Measurements from ENCODE around the gene RPL13. TPM values are rescaled to one million over a fixed set of nuclear protein-coding genes. Genes with fewer than 3 reads are reported as not detected.

The RPL13 gene
- total and polyA plus RNA-seq, 9 of the 15 experiments (the other 6 are each of a cell fraction or from before 2014, with no cell fraction given), result 227 to 6,042 (median 1,633) TPM

GRCh38 chr16:89574681-89575246, 14.3 kb downstream of the RPL13 start (continued):
- TF ChIP-seq GATA2 (CRISPR knock-in tag; IDR thresholded peaks at IDR 0.05), result no peak
- TF ChIP-seq LARP7 (IDR thresholded peaks at IDR 0.05), result no peak
- TF ChIP-seq KDM4B (IDR thresholded peaks at IDR 0.05; ENCODE audit: borderline replicate concordance in 2 of 2, low read depth in 1 of 2), result 0 out of 4 replicates have a peak, but pooled peaks of 1 of the 2 experiments have one; percentile 45
- TF ChIP-seq ZBTB9 (CRISPR knock-in tag; IDR thresholded peaks at IDR 0.05), result no peak
- TF ChIP-seq COPS2 (conservative IDR thresholded peaks at IDR 0.05), result no peak
- TF ChIP-seq ZNF263 (CRISPR knock-in tag; IDR thresholded peaks at IDR 0.05; ENCODE audit: borderline replicate concordance), result peak; percentile 60; the same call in 1 of the 2 replicates
- no peak for TF ChIP-seq ZBTB43 (CRISPR knock-in tag; IDR thresholded peaks at IDR 0.05)
- TF ChIP-seq CBFB (CRISPR knock-in tag; IDR thresholded peaks at IDR 0.05), result no peak
- TF ChIP-seq ARID2 (IDR thresholded peaks at IDR 0.05), result no peak
- no peak for TF ChIP-seq ZNF561 (CRISPR knock-in tag; conservative IDR thresholded peaks at IDR 0.05)
- no peak for TF ChIP-seq PRDM10 (IDR thresholded peaks at IDR 0.05; ENCODE audit: partially characterized antibody)
- TF ChIP-seq PPARD (CRISPR knock-in tag; IDR thresholded peaks at IDR 0.05), result no peak
- no peak for TF ChIP-seq ZNF217 (CRISPR knock-in tag; IDR thresholded peaks at IDR 0.05)
- TF ChIP-seq PHF21A (IDR thresholded peaks at IDR 0.05; ENCODE audit: borderline replicate concordance, low read depth), result no peak
- no peak for TF ChIP-seq HBP1 (CRISPR knock-in tag; IDR thresholded peaks at IDR 0.05)
- TF ChIP-seq, protein P1, sequence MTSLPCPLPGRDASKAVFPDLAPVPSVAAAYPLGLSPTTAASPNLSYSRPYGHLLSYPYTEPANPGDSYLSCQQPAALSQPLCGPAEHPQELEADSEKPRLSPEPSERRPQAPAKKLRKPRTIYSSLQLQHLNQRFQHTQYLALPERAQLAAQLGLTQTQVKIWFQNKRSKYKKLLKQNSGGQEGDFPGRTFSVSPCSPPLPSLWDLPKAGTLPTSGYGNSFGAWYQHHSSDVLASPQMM (CRISPR knock-in tag; IDR thresholded peaks at IDR 0.05), result no peak
- TF ChIP-seq, protein P2, sequence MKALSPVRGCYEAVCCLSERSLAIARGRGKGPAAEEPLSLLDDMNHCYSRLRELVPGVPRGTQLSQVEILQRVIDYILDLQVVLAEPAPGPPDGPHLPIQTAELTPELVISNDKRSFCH (CRISPR knock-in tag; IDR thresholded peaks at IDR 0.05), result no peak
- TF ChIP-seq, protein P2 (tag; IDR thresholded peaks at IDR 0.05), result 0 out of 2 replicates have a peak, but pooled peaks have one; percentile 34
- TF ChIP-seq MCM2 (IDR thresholded peaks at IDR 0.05; ENCODE audit: low read depth), result no peak
- TF ChIP-seq GABPB1 (CRISPR knock-in tag; IDR thresholded peaks at IDR 0.05), result no peak; the same call in 1 of the 2 replicates
- no peak for TF ChIP-seq ZNF41 (CRISPR knock-in tag; conservative IDR thresholded peaks at IDR 0.05)
